ENCODE results near the gene DLGAP4.

DLGAP4 gene

GRCh38 chr20:36349384-36350170 lies 43.4 kb downstream of the DLGAP4 start:
- H3K9ac ChIP-seq (ENCODE audit: low read depth, low read length) = no peak overlapping the region
- WGBS = 92% methylated on average over 16 of the region's 16 CpGs
- no peaks in the 10 kb centered on the region for H3K36me3 ChIP-seq (ENCODE audit: insufficient read depth, low read length)
- no peaks in the 10 kb centered on the region for H3K9me3 ChIP-seq (ENCODE audit: insufficient read depth, low read depth, low read length)
- no peaks in the 10 kb centered on the region for H3K27me3 ChIP-seq (ENCODE audit: insufficient read depth, low read length)
- H3K4me3 ChIP-seq (ENCODE audit: low read length) = no peak overlapping the region
- peaks cover 6% of the 10 kb centered on the region; the same call in 1 of the 2 replicates for H3K4me1 ChIP-seq (ENCODE audit: insufficient read depth, low read length)
- no peak overlapping the region for H3K27ac ChIP-seq (ENCODE audit: low read depth, low read length)

- Histone ChIP-seq H3K4me1 (ENCODE audit: insufficient read depth, low read length) (peaks cover 6% of the 10 kb centered on the region; the same call in 1 of the 2 replicates), H3K4me3 (ENCODE audit: low read length) (no peak overlapping the region), H3K9me3 (ENCODE audit: insufficient read depth, low read depth, low read length) (no peaks in the 10 kb centered on the region), H3K9ac (ENCODE audit: low read depth, low read length) (no peak overlapping the region), H3K36me3 (ENCODE audit: insufficient read depth, low read length) (no peaks in the 10 kb centered on the region), H3K27me3 (ENCODE audit: insufficient read depth, low read length) (no peaks in the 10 kb centered on the region), H3K27ac (ENCODE audit: low read depth, low read length) (no peak overlapping the region)
- WGBS = 100% methylated on average over 1 of the region's 1 CpG
Measured at GRCh38 chr20:36350439-36350838, 44.3 kb downstream of the DLGAP4 start.

GRCh38 chr20:36351937-36352336 lies 45.8 kb downstream of the DLGAP4 start:
- Histone ChIP-seq H3K9ac (ENCODE audit: low read depth, low read length) (no peak overlapping the region), H3K27ac (ENCODE audit: low read depth, low read length) (no peak overlapping the region), H3K36me3 (ENCODE audit: insufficient read depth, low read length) (no peaks in the 10 kb centered on the region), H3K9me3 (ENCODE audit: insufficient read depth, low read depth, low read length) (no peaks in the 10 kb centered on the region), H3K4me1 (ENCODE audit: insufficient read depth, low read length) (peaks cover 6% of the 10 kb centered on the region; the same call in 1 of the 2 replicates), H3K27me3 (ENCODE audit: insufficient read depth, low read length) (no peaks in the 10 kb centered on the region), H3K4me3 (ENCODE audit: low read length) (no peak overlapping the region)
- WGBS = 90% methylated on average over 6 of the region's 6 CpGs

GRCh38 chr20:36352843-36353553 lies 46.9 kb downstream of the DLGAP4 start:
- Histone ChIP-seq H3K4me3 (ENCODE audit: low read length) (no peak overlapping the region), H3K4me1 (ENCODE audit: insufficient read depth, low read length) (peaks cover 6% of the 10 kb centered on the region; the same call in 1 of the 2 replicates), H3K9me3 (ENCODE audit: insufficient read depth, low read depth, low read length) (no peaks in the 10 kb centered on the region), H3K27me3 (ENCODE audit: insufficient read depth, low read length) (no peaks in the 10 kb centered on the region), H3K36me3 (ENCODE audit: insufficient read depth, low read length) (no peaks in the 10 kb centered on the region), H3K27ac (ENCODE audit: low read depth, low read length) (no peak overlapping the region), H3K9ac (ENCODE audit: low read depth, low read length) (no peak overlapping the region)
- WGBS = 62% methylated on average over 11 of the region's 11 CpGs

GRCh38 chr20:36353740-36354139 lies 47.6 kb downstream of the DLGAP4 start:
- Histone ChIP-seq H3K4me3 (ENCODE audit: low read length) (no peak overlapping the region), H3K9me3 (ENCODE audit: insufficient read depth, low read depth, low read length) (no peaks in the 10 kb centered on the region), H3K36me3 (ENCODE audit: insufficient read depth, low read length) (no peaks in the 10 kb centered on the region), H3K4me1 (ENCODE audit: insufficient read depth, low read length) (peaks cover 6% of the 10 kb centered on the region; the same call in 1 of the 2 replicates), H3K9ac (ENCODE audit: low read depth, low read length) (no peak overlapping the region), H3K27ac (ENCODE audit: low read depth, low read length) (no peak overlapping the region), H3K27me3 (ENCODE audit: insufficient read depth, low read length) (no peaks in the 10 kb centered on the region)
- WGBS = 76% methylated on average over 9 of the region's 9 CpGs

- Histone ChIP-seq H3K4me1 (ENCODE audit: insufficient read depth, low read length) (peaks cover 6% of the 10 kb centered on the region; the same call in 1 of the 2 replicates), H3K9ac (ENCODE audit: low read depth, low read length) (no peak overlapping the region), H3K36me3 (ENCODE audit: insufficient read depth, low read length) (no peaks in the 10 kb centered on the region), H3K27me3 (ENCODE audit: insufficient read depth, low read length) (no peaks in the 10 kb centered on the region), H3K4me3 (ENCODE audit: low read length) (no peak overlapping the region), H3K27ac (ENCODE audit: low read depth, low read length) (no peak overlapping the region), H3K9me3 (ENCODE audit: insufficient read depth, low read depth, low read length) (no peaks in the 10 kb centered on the region)
- WGBS = 91% methylated on average over 5 of the region's 5 CpGs
Measured at GRCh38 chr20:36355469-36356171, 49.5 kb downstream of the DLGAP4 start.

- Histone ChIP-seq H3K27me3 (ENCODE audit: insufficient read depth, low read length) (no peaks in the 10 kb centered on the region), H3K9me3 (ENCODE audit: insufficient read depth, low read depth, low read length) (no peaks in the 10 kb centered on the region), H3K36me3 (ENCODE audit: insufficient read depth, low read length) (no peaks in the 10 kb centered on the region), H3K9ac (ENCODE audit: low read depth, low read length) (no peak overlapping the region), H3K27ac (ENCODE audit: low read depth, low read length) (no peak overlapping the region), H3K4me1 (ENCODE audit: insufficient read depth, low read length) (no peaks in the 10 kb centered on the region), H3K4me3 (ENCODE audit: low read length) (no peak overlapping the region)
- WGBS = 91% methylated on average over 11 of the region's 11 CpGs
Measured at GRCh38 chr20:36359668-36360406, 53.7 kb downstream of the DLGAP4 start.

GRCh38 chr20:36360429-36360828 lies 54.3 kb downstream of the DLGAP4 start:
- no peak overlapping the region for H3K27ac ChIP-seq (ENCODE audit: low read depth, low read length)
- WGBS = 90% methylated on average over 10 of the region's 10 CpGs
- H3K4me3 ChIP-seq (ENCODE audit: low read length) = no peak overlapping the region
- H3K9ac ChIP-seq (ENCODE audit: low read depth, low read length) = no peak overlapping the region
- no peaks in the 10 kb centered on the region for H3K4me1 ChIP-seq (ENCODE audit: insufficient read depth, low read length)
- no peaks in the 10 kb centered on the region for H3K9me3 ChIP-seq (ENCODE audit: insufficient read depth, low read depth, low read length)
- H3K36me3 ChIP-seq (ENCODE audit: insufficient read depth, low read length) = no peaks in the 10 kb centered on the region
- no peaks in the 10 kb centered on the region for H3K27me3 ChIP-seq (ENCODE audit: insufficient read depth, low read length)

- no peak overlapping the region for H3K9ac ChIP-seq (ENCODE audit: low read depth, low read length)
- no peaks in the 10 kb centered on the region for H3K9me3 ChIP-seq (ENCODE audit: insufficient read depth, low read depth, low read length)
- 81% methylated on average over 9 of the region's 9 CpGs for WGBS
- H3K4me3 ChIP-seq (ENCODE audit: low read length) = no peak overlapping the region
- no peaks in the 10 kb centered on the region for H3K36me3 ChIP-seq (ENCODE audit: insufficient read depth, low read length)
- no peaks in the 10 kb centered on the region for H3K27me3 ChIP-seq (ENCODE audit: insufficient read depth, low read length)
- no peaks in the 10 kb centered on the region for H3K4me1 ChIP-seq (ENCODE audit: insufficient read depth, low read length)
- no peak overlapping the region for H3K27ac ChIP-seq (ENCODE audit: low read depth, low read length)
Measured at GRCh38 chr20:36361406-36361805, 55.3 kb downstream of the DLGAP4 start.

GRCh38 chr20:36362261-36362660 lies 56.1 kb downstream of the DLGAP4 start:
- no peaks in the 10 kb centered on the region for H3K36me3 ChIP-seq (ENCODE audit: insufficient read depth, low read length)
- H3K27me3 ChIP-seq (ENCODE audit: insufficient read depth, low read length) = no peaks in the 10 kb centered on the region
- no peaks in the 10 kb centered on the region for H3K4me1 ChIP-seq (ENCODE audit: insufficient read depth, low read length)
- H3K9ac ChIP-seq (ENCODE audit: low read depth, low read length) = no peak overlapping the region
- H3K27ac ChIP-seq (ENCODE audit: low read depth, low read length) = no peak overlapping the region
- H3K9me3 ChIP-seq (ENCODE audit: insufficient read depth, low read depth, low read length) = no peaks in the 10 kb centered on the region
- H3K4me3 ChIP-seq (ENCODE audit: low read length) = no peak overlapping the region
- 88% methylated on average over 3 of the region's 3 CpGs for WGBS
